ENCODE measurements around the gene CEACAM20. TPM values are rescaled to one million over a fixed set of nuclear protein-coding genes. Genes with fewer than 3 reads are reported as not detected.
A peak's percentile ranks its signal among the peaks of the same experiment; 100 is the strongest.

CEACAM20 gene
- total and polyA plus RNA-seq, 2 of the 13 experiments (the other 11 are each of a cell fraction or from before 2014, with no cell fraction given): 0.04 TPM; not detected in 1

GRCh38 chr19:44499962-44500949, 29.2 kb downstream of the CEACAM20 start, which contains the start of gene ZNF180 (continued):
- TF ChIP-seq MED1 (CRISPR knock-in tag; IDR thresholded peaks at IDR 0.05) (peak; percentile 43), IKZF1 (IDR thresholded peaks at IDR 0.05) (no peak), RXRA (CRISPR knock-in tag; IDR thresholded peaks at IDR 0.05) (peak; percentile 80), ZNF576 (CRISPR knock-in tag; IDR thresholded peaks at IDR 0.05) (peak; percentile 93), ZNF780A (CRISPR knock-in tag; IDR thresholded peaks at IDR 0.05) (no peak), MTF1 (CRISPR knock-in tag; IDR thresholded peaks at IDR 0.05) (no peak), ZGPAT (CRISPR knock-in tag; IDR thresholded peaks at IDR 0.05) (peak; percentile 97), ZNF841 (CRISPR knock-in tag; IDR thresholded peaks at IDR 0.05; ENCODE audit: borderline replicate concordance) (no peak), GLI4 (CRISPR knock-in tag; IDR thresholded peaks at IDR 0.05; ENCODE audit: borderline replicate concordance) (peak; percentile 46; the same call in 1 of the 2 replicates), RAD21 (CRISPR knock-in tag; IDR thresholded peaks at IDR 0.05) (peak; percentile 44), PREB (CRISPR knock-in tag; IDR thresholded peaks at IDR 0.05) (0 out of 2 replicates have a peak, but pooled peaks have one; percentile 7), MAFF (IDR thresholded peaks at IDR 0.05; ENCODE audit: low read depth, low read length) (no peak), ZNF160 (CRISPR knock-in tag; IDR thresholded peaks at IDR 0.05) (peak; percentile 74; the same call in 1 of the 2 replicates), KAT2B (IDR thresholded peaks at IDR 0.05; ENCODE audit: borderline replicate concordance, low read depth, low read length) (no peak), RBAK (CRISPR knock-in tag; IDR thresholded peaks at IDR 0.05) (no peak), SAP130 (CRISPR knock-in tag; IDR thresholded peaks at IDR 0.05; ENCODE audit: low read depth) (peak; percentile 98), ZNF446 (CRISPR knock-in tag; IDR thresholded peaks at IDR 0.05) (peak; percentile 52), ZNF672 (CRISPR knock-in tag; IDR thresholded peaks at IDR 0.05) (no peak; the same call in 1 of the 2 replicates)
- TF ChIP-seq, protein P1, sequence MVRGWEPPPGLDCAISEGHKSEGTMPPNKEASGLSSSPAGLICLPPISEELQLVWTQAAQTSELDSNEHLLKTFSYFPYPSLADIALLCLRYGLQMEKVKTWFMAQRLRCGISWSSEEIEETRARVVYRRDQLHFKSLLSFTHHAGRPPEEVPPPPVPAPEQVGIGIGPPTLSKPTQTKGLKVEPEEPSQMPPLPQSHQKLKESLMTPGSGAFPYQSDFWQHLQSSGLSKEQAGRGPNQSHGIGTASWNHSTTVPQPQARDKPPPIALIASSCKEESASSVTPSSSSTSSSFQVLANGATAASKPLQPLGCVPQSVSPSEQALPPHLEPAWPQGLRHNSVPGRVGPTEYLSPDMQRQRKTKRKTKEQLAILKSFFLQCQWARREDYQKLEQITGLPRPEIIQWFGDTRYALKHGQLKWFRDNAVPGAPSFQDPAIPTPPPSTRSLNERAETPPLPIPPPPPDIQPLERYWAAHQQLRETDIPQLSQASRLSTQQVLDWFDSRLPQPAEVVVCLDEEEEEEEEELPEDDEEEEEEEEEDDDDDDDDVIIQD (CRISPR knock-in tag; IDR thresholded peaks at IDR 0.05; ENCODE audit: low read depth): peak; percentile 53; the same call in 1 of the 2 replicates
- TF ChIP-seq, protein P2, sequence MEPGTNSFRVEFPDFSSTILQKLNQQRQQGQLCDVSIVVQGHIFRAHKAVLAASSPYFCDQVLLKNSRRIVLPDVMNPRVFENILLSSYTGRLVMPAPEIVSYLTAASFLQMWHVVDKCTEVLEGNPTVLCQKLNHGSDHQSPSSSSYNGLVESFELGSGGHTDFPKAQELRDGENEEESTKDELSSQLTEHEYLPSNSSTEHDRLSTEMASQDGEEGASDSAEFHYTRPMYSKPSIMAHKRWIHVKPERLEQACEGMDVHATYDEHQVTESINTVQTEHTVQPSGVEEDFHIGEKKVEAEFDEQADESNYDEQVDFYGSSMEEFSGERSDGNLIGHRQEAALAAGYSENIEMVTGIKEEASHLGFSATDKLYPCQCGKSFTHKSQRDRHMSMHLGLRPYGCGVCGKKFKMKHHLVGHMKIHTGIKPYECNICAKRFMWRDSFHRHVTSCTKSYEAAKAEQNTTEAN (CRISPR knock-in tag; conservative IDR thresholded peaks at IDR 0.05): peak; percentile 66
- TF ChIP-seq, protein P3, sequence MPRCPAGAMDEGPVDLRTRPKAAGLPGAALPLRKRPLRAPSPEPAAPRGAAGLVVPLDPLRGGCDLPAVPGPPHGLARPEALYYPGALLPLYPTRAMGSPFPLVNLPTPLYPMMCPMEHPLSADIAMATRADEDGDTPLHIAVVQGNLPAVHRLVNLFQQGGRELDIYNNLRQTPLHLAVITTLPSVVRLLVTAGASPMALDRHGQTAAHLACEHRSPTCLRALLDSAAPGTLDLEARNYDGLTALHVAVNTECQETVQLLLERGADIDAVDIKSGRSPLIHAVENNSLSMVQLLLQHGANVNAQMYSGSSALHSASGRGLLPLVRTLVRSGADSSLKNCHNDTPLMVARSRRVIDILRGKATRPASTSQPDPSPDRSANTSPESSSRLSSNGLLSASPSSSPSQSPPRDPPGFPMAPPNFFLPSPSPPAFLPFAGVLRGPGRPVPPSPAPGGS (CRISPR knock-in tag; IDR thresholded peaks at IDR 0.05): peak; percentile 75; the same call in 1 of the 2 replicates

Measured in HepG2 (cell line).